Colonic mucosa (tissue), 4 donors: ENCODE results near the gene RIPOR2. TPM values are rescaled to one million over a fixed set of nuclear protein-coding genes. Genes with fewer than 3 reads are reported as not detected.
"Not testable (repeated sequence)": the region's sequence is repeated elsewhere in the genome, so short reads cannot be mapped to it uniquely, and the experiment has no call there.

ENCODE experiments used
- DNase-seq: peaks from one replicate; pipeline ENCODE4 v3.0.0-alpha.2; 2020
- H3K27ac ChIP-seq: fragments of 200-600 bp; one replicate; pipeline ENCODE4 v1.8.0; 2021
- H3K27me3 ChIP-seq: fragments of 200-600 bp; one replicate; pipeline ENCODE4 v1.8.0; 2021
- H3K36me3 ChIP-seq: fragments of 200-600 bp; one replicate; pipeline ENCODE4 v1.8.0; 2021
- H3K4me1 ChIP-seq: fragments of 200-600 bp; one replicate; pipeline ENCODE4 v1.8.0; 2021; ENCODE audit warnings: mild to moderate bottlenecking
- H3K4me3 ChIP-seq: fragments of 200-600 bp; one replicate; pipeline ENCODE4 v1.8.0; 2021
- H3K9ac ChIP-seq, 2 donors: one replicate each; pipeline ENCODE4 v1.7.0; 2013; ENCODE audit warnings: control low read depth in 2 of 2, low read depth in 2 of 2, low read length in 2 of 2
- H3K9me3 ChIP-seq: fragments of 200-600 bp; one replicate; pipeline ENCODE4 v1.8.0; 2021
- intact Hi-C: fragments of 100-400 bp; cut with DNase I; formaldehyde crosslinking; loops from one replicate; pipeline ENCODE4 v1.14.1; 2022
- total RNA-seq, 2 donors: library from RNA; stranded (reverse); fragmentation: NEBNext Ultra II Directional in 1 of 2; extraction: Animal tissue kit (Norgen Biotek cat#: 25700) in 1 of 2; gene quantifications; one replicate each; pipeline ENCODE4 v1.2.1, GENCODE V29; 2021
- TF ChIP-seq, protein P1 (sequence below): fragments of 200-600 bp; IDR thresholded peaks from one replicate; pipeline ENCODE4 v1.8.0; 2022; ENCODE audit warnings: antibody characterized with exemption, mild to moderate bottlenecking
- donor health status: healthy.
- donor health status: DM: no; HTN: no; CAD: no.
- donor health status: DM: no; HTN: no; CAD: no.

RIPOR2 gene
- total RNA-seq, 2 donors from 2014 or later, result 1.8 to 2.0 TPM

DNA sequence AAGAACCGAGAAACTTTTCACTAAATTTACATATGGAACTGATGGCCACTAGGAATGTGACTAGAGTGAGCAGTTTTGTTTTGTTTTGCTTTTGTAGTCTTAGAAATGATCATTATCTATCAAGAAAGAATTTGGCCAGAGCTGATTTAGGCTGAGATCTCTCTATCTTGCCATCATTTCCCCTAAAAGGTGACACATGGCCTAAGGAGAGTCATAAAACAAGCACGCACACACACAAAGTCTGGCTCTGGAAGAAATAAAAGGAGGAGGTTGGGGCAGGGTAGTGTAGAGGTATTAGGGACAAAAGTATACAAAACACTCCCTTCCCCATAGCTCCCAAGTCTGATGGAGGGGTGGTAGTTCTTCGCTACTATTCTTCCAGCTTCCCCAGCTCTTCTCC lies 56.4 kb downstream of the RIPOR2 start:
- DNase-seq, result no peak
- Histone ChIP-seq H3K27me3 (no peaks in the 10 kb centered on the region), H3K4me1 (no peaks in the 10 kb centered on the region), H3K36me3 (no peaks in the 10 kb centered on the region), H3K27ac (no peak overlapping the region), H3K9me3 (no peaks in the 10 kb centered on the region), H3K4me3 (no peak overlapping the region), H3K9ac (no peak overlapping the region)
- intact Hi-C loops, result no loop called here
- TF ChIP-seq, protein P1, sequence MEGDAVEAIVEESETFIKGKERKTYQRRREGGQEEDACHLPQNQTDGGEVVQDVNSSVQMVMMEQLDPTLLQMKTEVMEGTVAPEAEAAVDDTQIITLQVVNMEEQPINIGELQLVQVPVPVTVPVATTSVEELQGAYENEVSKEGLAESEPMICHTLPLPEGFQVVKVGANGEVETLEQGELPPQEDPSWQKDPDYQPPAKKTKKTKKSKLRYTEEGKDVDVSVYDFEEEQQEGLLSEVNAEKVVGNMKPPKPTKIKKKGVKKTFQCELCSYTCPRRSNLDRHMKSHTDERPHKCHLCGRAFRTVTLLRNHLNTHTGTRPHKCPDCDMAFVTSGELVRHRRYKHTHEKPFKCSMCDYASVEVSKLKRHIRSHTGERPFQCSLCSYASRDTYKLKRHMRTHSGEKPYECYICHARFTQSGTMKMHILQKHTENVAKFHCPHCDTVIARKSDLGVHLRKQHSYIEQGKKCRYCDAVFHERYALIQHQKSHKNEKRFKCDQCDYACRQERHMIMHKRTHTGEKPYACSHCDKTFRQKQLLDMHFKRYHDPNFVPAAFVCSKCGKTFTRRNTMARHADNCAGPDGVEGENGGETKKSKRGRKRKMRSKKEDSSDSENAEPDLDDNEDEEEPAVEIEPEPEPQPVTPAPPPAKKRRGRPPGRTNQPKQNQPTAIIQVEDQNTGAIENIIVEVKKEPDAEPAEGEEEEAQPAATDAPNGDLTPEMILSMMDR, result no peak

DNA sequence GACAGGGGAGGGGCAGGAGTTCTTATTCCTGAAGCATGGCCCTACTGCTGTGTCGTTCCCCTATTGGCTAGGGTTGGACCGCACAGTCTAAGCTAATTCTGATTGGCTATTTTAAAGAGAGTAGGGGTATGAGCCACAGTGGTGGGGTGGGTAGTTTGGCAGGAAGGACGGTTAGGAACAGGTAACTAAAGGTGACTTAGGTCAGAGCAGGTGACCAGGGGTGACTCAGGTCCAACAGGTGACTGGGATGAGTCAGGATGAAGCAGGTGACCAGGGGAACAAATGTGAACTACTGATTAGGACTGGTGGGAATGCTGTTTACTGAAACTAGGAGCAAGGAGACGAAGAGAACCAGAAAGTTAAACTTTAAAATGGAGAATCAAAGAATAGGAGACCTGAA lies 58.0 kb downstream of the RIPOR2 start:
- H3K27me3 ChIP-seq, H3K4me3 ChIP-seq, H3K9me3 ChIP-seq, H3K27ac ChIP-seq, H3K4me1 ChIP-seq, H3K9ac ChIP-seq, H3K36me3 ChIP-seq, DNase-seq, intact Hi-C loops: not testable (repeated sequence)

DNA sequence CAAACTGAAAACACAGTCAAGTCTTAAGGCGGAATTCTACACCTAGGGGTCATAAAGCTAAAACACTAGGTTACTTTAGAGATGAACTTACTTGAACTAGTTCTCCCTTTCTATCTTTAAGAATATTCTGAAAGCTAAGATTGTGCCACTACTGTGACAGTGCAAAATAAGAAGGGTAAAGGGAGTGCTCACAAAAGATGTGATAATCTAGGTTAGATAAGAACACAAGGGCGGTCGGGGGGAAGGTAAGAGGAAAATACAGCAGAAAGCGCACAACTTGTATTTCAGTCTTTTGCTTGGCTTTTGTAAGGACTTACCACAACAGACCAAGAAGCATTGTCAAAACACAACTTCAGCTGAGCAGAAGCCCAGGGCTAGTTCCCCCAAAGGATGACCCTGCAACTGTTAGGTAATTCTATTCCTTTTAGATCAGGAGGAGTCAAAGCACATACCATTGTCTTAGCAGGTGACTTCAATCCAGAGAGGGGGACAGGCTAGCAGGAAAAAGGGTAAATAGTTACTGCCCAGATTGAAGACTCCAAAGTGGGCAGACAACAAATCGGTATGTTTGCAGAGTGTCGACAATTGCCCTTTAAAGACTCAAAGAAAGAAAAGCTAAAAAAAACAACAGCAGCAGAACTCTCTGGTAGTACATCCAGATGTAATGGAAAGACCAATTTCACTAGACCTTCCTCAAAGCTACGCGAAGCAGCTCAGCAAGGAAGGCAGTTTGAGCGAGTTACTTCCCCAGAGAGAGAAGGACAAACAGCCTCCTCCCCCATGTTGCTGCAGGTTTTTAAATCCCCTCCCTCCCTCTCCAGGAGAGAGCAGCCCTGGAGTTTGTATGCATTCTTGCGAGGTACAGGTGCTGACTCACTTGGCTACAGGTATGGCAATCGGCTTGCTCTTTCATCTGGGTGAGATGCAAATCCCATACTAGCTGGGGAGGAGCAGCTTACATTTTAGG lies 59.0 kb downstream of the RIPOR2 start:
- no peak for DNase-seq
- no peaks in the 10 kb centered on the region for H3K9me3 ChIP-seq
- TF ChIP-seq, protein P1, result no peak
- no peak overlapping the region for H3K4me3 ChIP-seq
- H3K9ac ChIP-seq, result no peak overlapping the region
- no peak overlapping the region for H3K27ac ChIP-seq
- intact Hi-C loops, result no loop called here
- no peaks in the 10 kb centered on the region for H3K27me3 ChIP-seq
- H3K4me1 ChIP-seq, result no peaks in the 10 kb centered on the region
- H3K36me3 ChIP-seq, result no peaks in the 10 kb centered on the region

DNA sequence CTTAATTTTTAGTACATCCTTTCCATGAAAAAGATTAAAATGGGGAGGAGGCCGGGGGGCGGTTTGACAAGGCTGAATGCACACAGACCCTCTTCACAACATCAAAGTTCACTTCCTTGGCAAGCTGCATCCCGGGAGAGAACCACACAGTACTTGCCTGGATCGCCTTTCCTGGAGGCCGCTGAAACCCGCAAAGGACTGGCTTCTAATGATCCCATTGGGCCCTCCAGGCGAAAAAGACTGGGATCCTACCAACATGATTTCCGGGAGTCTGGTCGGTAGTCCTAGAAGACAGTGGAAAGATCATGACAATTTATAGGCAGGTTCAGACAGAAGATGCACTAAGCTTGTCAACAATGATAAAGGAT lies 60.2 kb downstream of the RIPOR2 start:
- DNase-seq, result no peak
- intact Hi-C loops, result no loop called here
- H3K9me3 ChIP-seq, result no peaks in the 10 kb centered on the region
- no peaks in the 10 kb centered on the region for H3K36me3 ChIP-seq
- no peak overlapping the region for H3K27ac ChIP-seq
- no peak overlapping the region for H3K9ac ChIP-seq
- TF ChIP-seq, protein P1, result no peak
- no peaks in the 10 kb centered on the region for H3K27me3 ChIP-seq
- H3K4me3 ChIP-seq, result no peak overlapping the region
- H3K4me1 ChIP-seq, result no peaks in the 10 kb centered on the region

DNA sequence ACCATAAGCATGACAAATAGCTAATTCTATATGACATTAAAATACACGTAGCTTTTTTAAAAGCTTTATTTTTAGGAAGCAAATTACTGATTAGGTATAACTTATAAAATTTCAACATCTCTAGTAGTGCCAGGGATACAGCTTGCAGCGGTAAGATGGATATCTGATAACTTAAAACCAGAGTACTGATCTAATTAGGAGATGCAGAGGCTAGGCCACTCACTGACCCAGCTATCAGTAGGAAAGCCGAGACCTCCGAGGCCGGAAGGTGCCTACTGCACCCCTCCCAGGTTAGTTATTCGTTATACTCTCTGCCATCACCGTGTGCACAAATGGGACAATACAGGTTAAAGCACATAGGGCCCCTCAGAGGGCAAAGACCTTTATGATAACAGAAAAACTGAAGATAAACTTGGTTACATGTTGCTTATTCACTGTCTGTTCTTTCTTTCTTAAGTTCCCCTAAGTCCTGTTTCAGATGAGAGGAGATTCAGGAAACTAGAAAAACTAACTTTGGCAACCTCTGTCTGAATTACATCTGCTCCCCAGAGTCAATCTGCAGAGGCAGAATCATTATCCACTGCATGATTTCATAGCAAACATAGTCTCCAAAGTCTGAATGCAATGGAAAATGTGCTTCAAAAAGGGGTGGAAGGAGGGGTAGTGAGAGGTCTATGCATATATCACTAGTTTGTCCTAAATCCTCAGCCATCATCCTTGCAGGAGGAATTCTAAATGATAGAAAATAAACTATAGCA lies 60.8 kb downstream of the RIPOR2 start:
- no peaks in the 10 kb centered on the region for H3K4me1 ChIP-seq
- no peaks in the 10 kb centered on the region for H3K36me3 ChIP-seq
- intact Hi-C loops, result no loop called here
- no peak overlapping the region for H3K9ac ChIP-seq
- TF ChIP-seq, protein P1, result no peak
- H3K9me3 ChIP-seq, result no peaks in the 10 kb centered on the region
- H3K4me3 ChIP-seq, result no peak overlapping the region
- DNase-seq, result no peak
- no peaks in the 10 kb centered on the region for H3K27me3 ChIP-seq
- no peak overlapping the region for H3K27ac ChIP-seq
